Panc1 (cell line): ENCODE data around the gene ABCC3. TPM values are rescaled to one million over a fixed set of nuclear protein-coding genes. Genes with fewer than 3 reads are reported as not detected.

Experiments
- ATAC-seq: fragments of 200-7000 bp; cut with Tn5 transposase; 2 replicates; pipeline ENCODE4 v1.9.1; 2020; ENCODE audit warnings: mild to moderate bottlenecking, moderate library complexity
- BruUV-seq: library from RNA; stranded (reverse); fragments of 400-500 nt; replicated peaks from 2 replicates; lab custom pipeline; 2021; lab: Mats Ljungman, UMichigan
- CTCF ChIA-PET: fragments of 300-600 bp; sonication (Branson Sonifier 250); formaldehyde crosslinking; loops from one replicate; lab custom pipeline; 2022; ENCODE audit warnings: antibody characterized with exemption; lab: Charles Lee
- POLR2A ChIA-PET: fragments of 300-600 bp; sonication (Branson Sonifier 250); formaldehyde crosslinking; loops from one replicate; lab custom pipeline; 2022; ENCODE audit warnings: antibody characterized with exemption; lab: Charles Lee
- DNase-seq: peaks from one replicate; pipeline ENCODE4 v3.0.0-alpha.2; 2010; ENCODE audit warnings: low read depth, low spot score
- H3K27ac ChIP-seq: 2 replicates; pipeline ENCODE4 v1.5.1; 2011; ENCODE audit warnings: mild to moderate bottlenecking, low read length, inconsistent platforms
- H3K27me3 ChIP-seq: fragments of 200-500 bp; sonication (Bioruptor generic); 2 replicates; pipeline ENCODE4 v1.6.0; 2014; ENCODE audit warnings: low read length, inconsistent platforms; ENCODE audit not compliant: control insufficient read depth, insufficient read depth
- H3K36me3 ChIP-seq: fragments of 200-500 bp; sonication (Bioruptor generic); 2 replicates; pipeline ENCODE4 v1.5.1; 2014; ENCODE audit warnings: inconsistent platforms, mild to moderate bottlenecking, low read length, moderate library complexity; ENCODE audit not compliant: control insufficient read depth, insufficient read depth
- H3K4me1 ChIP-seq: 2 replicates; pipeline ENCODE4 v1.5.1; 2011; ENCODE audit warnings: inconsistent platforms, mild to moderate bottlenecking, low read length, moderate library complexity; ENCODE audit not compliant: control insufficient read depth, insufficient read depth
- H3K4me3 ChIP-seq, 2 experiments: 2 replicates each; pipeline ENCODE4 v1.5.1; 2011 to 2012; ENCODE audit warnings: low read depth in 2 of 2, low read length in 2 of 2, mild to moderate bottlenecking in 2 of 2, inconsistent platforms in 1 of 2, moderate library complexity in 1 of 2
- H3K9me3 ChIP-seq: fragments of 200-500 bp; sonication (Bioruptor generic); 2 replicates; pipeline ENCODE4 v1.5.1; 2014; ENCODE audit warnings: low read depth, mild to moderate bottlenecking, inconsistent platforms, low read length, moderate library complexity; ENCODE audit not compliant: control insufficient read depth, insufficient read depth
- POLR2AphosphoS5 ChIP-seq: IDR thresholded peaks from 2 replicates; pipeline ENCODE4 v1.6.1; 2012; ENCODE audit warnings: mild to moderate bottlenecking, low read depth, low read length, moderate library complexity
- SIN3A ChIP-seq: IDR thresholded peaks from 2 replicates; pipeline ENCODE4 v1.6.1; 2012; ENCODE audit warnings: low read depth, mild to moderate bottlenecking, low read length, moderate library complexity, borderline replicate concordance; ENCODE audit not compliant: insufficient read depth
- TCF7L2 ChIP-seq: IDR thresholded peaks from 2 replicates; pipeline ENCODE4 v1.6.1; 2011; ENCODE audit warnings: mild to moderate bottlenecking, low read depth, low read length, inconsistent platforms
- in situ Hi-C: cut with HindIII; loops from 2 replicates; pipeline ENCODE4 v1.10.0; 2016; ENCODE audit warnings: low sequenced_read_pairs, low pct_unique_long_range_greater_than_20kb
- intact Hi-C: fragments of 100-400 bp; cut with micrococcal nuclease; formaldehyde crosslinking; loops from one replicate; pipeline ENCODE4 v1.10.0; 2022; ENCODE audit not compliant: unreplicated experiment
- total RNA-seq: library from RNA; stranded (reverse); gene quantifications from one replicate; pipeline ENCODE4 v1.2.1, GENCODE V29; 2021; ENCODE audit not compliant: unreplicated experiment
- TF ChIP-seq, protein P1 (sequence below): fragments of 450-650 bp; IDR thresholded peaks from 2 replicates; pipeline ENCODE4 v1.5.1; 2017; ENCODE audit warnings: mild to moderate bottlenecking
- TF ChIP-seq, protein P2 (sequence below), 2 experiments: IDR thresholded peaks; 2 replicates each; pipeline ENCODE4 v1.6.1; 2011 to 2012; ENCODE audit warnings: low read depth in 2 of 2, control low read depth in 1 of 2, low read length in 1 of 2, mild to moderate bottlenecking in 1 of 2, moderate library complexity in 1 of 2; ENCODE audit not compliant: insufficient read depth in 1 of 2

Gene ABCC3
- total RNA-seq, 1 experiment from 2014 or later, result 128 TPM

DNA sequence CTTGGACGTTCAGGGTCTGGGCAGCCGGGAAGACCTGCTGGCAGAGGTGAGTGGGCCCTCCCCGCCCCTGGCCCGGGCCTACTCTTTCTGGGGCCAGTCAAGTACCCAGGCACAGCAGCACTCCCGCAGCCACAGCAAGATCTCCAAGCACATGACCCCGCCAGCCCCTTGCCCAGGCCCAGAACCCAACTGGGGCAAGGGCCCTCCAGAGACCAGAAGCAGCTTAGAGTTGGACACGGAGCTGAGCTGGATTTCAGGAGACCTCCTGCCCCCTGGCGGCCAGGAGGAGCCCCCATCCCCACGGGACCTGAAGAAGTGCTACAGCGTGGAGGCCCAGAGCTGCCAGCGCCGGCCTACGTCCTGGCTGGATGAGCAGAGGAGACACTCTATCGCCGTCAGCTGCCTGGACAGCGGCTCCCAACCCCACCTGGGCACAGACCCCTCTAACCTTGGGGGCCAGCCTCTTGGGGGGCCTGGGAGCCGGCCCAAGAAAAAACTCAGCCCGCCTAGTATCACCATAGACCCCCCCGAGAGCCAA, 8.6 kb upstream of the ABCC3 start:
- Histone ChIP-seq H3K36me3 (no peaks in the 10 kb centered on the region), H3K4me1 (peaks cover 66% of the 10 kb centered on the region), H3K27me3 (no peaks in the 10 kb centered on the region), H3K4me3 (no peak overlapping the region), H3K9me3 (no peaks in the 10 kb centered on the region), H3K27ac (peak overlapping the region; percentile 55)
- in situ Hi-C loops, result no loop called here
- CTCF ChIA-PET, result interaction anchor here (0.5 to 3.3 kb wide), 14 partner anchors 13 to 148 kb away, joined by 3 to 34 read pairs (median 4); partner anchors contain the start of genes CACNA1G and SPATA20
- no peak for TF ChIP-seq POLR2AphosphoS5
- TF ChIP-seq, protein P1, sequence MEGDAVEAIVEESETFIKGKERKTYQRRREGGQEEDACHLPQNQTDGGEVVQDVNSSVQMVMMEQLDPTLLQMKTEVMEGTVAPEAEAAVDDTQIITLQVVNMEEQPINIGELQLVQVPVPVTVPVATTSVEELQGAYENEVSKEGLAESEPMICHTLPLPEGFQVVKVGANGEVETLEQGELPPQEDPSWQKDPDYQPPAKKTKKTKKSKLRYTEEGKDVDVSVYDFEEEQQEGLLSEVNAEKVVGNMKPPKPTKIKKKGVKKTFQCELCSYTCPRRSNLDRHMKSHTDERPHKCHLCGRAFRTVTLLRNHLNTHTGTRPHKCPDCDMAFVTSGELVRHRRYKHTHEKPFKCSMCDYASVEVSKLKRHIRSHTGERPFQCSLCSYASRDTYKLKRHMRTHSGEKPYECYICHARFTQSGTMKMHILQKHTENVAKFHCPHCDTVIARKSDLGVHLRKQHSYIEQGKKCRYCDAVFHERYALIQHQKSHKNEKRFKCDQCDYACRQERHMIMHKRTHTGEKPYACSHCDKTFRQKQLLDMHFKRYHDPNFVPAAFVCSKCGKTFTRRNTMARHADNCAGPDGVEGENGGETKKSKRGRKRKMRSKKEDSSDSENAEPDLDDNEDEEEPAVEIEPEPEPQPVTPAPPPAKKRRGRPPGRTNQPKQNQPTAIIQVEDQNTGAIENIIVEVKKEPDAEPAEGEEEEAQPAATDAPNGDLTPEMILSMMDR, result peak; percentile 92
- ATAC-seq (peak; percentile 82), DNase-seq (no peak)
- intact Hi-C loops, result loop anchor here (2.0 kb wide), 1 partner anchor 75 kb away; no protein-coding TSS in a partner anchor
- POLR2A ChIA-PET, result interaction anchor here (0.7 kb wide), 1 partner anchor 157 kb away, joined by 4 read pairs; no protein-coding TSS in a partner anchor
- no TSS peak for BruUV-seq

DNA sequence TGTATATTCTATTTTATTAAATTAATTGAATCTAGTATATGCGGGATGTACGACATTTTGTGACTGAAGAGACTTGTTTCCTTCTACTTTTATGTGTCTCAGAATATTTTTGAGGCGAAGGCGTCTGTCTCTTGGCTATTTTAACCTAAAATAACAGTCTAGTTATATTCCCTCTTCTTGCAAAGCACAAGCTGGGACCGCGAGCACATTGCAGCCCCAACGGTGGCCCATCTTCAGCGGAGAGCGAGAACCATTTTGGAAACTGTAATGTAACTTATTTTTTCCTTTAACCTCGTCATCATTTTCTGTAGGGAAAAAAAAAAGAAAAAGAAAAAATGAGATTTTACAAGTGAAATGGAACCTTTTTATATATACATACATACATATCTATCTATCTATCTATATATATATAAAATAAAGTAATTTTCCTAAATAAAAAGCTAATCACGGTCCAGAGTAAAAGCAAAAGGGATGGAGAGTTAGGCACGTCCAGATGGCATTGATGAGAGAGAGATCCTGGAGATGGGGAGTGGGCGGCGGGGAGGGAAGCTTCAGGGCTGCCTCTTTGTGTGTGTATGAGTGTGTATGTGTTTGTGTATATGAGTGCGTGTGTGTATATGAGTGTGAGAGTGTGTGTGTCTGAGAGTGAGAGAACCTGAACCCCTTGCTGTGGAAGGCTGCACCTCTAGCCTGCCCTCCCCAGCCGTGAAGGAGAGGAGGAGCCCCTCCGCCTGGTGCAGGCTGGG, 7.5 kb upstream of the ABCC3 start:
- Histone ChIP-seq H3K4me1 (peaks cover 73% of the 10 kb centered on the region), H3K27me3 (no peaks in the 10 kb centered on the region), H3K4me3 (no peak overlapping the region), H3K36me3 (no peaks in the 10 kb centered on the region), H3K27ac (peak overlapping the region; percentile 100), H3K9me3 (no peaks in the 10 kb centered on the region)
- DNase-seq (no peak), ATAC-seq (no peak)
- TF ChIP-seq, protein P2, sequence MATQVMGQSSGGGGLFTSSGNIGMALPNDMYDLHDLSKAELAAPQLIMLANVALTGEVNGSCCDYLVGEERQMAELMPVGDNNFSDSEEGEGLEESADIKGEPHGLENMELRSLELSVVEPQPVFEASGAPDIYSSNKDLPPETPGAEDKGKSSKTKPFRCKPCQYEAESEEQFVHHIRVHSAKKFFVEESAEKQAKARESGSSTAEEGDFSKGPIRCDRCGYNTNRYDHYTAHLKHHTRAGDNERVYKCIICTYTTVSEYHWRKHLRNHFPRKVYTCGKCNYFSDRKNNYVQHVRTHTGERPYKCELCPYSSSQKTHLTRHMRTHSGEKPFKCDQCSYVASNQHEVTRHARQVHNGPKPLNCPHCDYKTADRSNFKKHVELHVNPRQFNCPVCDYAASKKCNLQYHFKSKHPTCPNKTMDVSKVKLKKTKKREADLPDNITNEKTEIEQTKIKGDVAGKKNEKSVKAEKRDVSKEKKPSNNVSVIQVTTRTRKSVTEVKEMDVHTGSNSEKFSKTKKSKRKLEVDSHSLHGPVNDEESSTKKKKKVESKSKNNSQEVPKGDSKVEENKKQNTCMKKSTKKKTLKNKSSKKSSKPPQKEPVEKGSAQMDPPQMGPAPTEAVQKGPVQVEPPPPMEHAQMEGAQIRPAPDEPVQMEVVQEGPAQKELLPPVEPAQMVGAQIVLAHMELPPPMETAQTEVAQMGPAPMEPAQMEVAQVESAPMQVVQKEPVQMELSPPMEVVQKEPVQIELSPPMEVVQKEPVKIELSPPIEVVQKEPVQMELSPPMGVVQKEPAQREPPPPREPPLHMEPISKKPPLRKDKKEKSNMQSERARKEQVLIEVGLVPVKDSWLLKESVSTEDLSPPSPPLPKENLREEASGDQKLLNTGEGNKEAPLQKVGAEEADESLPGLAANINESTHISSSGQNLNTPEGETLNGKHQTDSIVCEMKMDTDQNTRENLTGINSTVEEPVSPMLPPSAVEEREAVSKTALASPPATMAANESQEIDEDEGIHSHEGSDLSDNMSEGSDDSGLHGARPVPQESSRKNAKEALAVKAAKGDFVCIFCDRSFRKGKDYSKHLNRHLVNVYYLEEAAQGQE (IDR thresholded peaks at IDR 0.05; ENCODE audit: insufficient read depth in 1 of 2, low read depth in 2 of 2, low read length in 1 of 2), result no peak
- no peak for TF ChIP-seq POLR2AphosphoS5
- TF ChIP-seq, protein P1, result no peak
- TF ChIP-seq TCF7L2, result no peak
- TF ChIP-seq SIN3A, result no peak
- in situ Hi-C loops, result no loop called here
- intact Hi-C loops, result loop anchor here (2.0 kb wide), 1 partner anchor 76 kb away; no protein-coding TSS in a partner anchor
- ChIA-PET POLR2A (no interaction called here), CTCF (interaction anchor here (0.9 to 3.3 kb wide), 8 partner anchors 12 to 83 kb away, joined by 3 to 15 read pairs (median 4); partner anchors contain the start of gene SPATA20)
- BruUV-seq, result no TSS peak
